GM12878 (cell line): ENCODE results near the gene ANKRD44. TPM values are rescaled to one million over a fixed set of nuclear protein-coding genes. Genes with fewer than 3 reads are reported as not detected.

Experiments
- ATAC-seq: fragments of 200-7000 bp; cut with Tn5 transposase; 3 replicates; pipeline ENCODE4 v1.9.1; 2020; ENCODE audit warnings: mild to moderate bottlenecking, moderate library complexity
- BruUV-seq: library from RNA; stranded (reverse); fragments of 400-500 nt; replicated peaks from 2 replicates; lab custom pipeline; 2021; lab: Mats Ljungman, UMichigan
- CTCF ChIA-PET: fragments of 300-600 bp; sonication (Branson Sonifier 250); formaldehyde crosslinking; extraction: SDS; loops from one replicate; lab custom pipeline; 2021; ENCODE audit warnings: inconsistent platforms; lab: Yijun Ruan, JAX
- POLR2A ChIA-PET: fragments of 350-600 bp; formaldehyde crosslinking; extraction: SDS; loops from one replicate; lab custom pipeline; 2021; ENCODE audit warnings: inconsistent platforms; lab: Charles Lee
- RAD21 ChIA-PET: fragments of 300-600 bp; sonication (Branson Sonifier 250); formaldehyde crosslinking; loops from one replicate; lab custom pipeline; 2023; ENCODE audit warnings: antibody characterized with exemption; ENCODE audit not compliant: unreplicated experiment; lab: Charles Lee
- SMC1A ChIA-PET: fragments of 300-600 bp; sonication (Branson Sonifier 250); formaldehyde crosslinking; loops from one replicate; lab custom pipeline; 2023; ENCODE audit not compliant: unreplicated experiment, uncharacterized antibody; lab: Charles Lee
- DNase-seq: peaks from one replicate; pipeline ENCODE4 v3.0.0-alpha.2; 2011; ENCODE audit warnings: low read depth, low spot score
- FAIRE-seq: peaks from 3 replicates; lab custom pipeline; 2011; peaks lifted over from hg19 to GRCh38; lab: Jason Lieb, UNC
- H2AFZ ChIP-seq: 2 replicates; pipeline ENCODE4 v1.6.0; 2011; ENCODE audit warnings: low read depth, low read length, control low read depth; ENCODE audit not compliant: control insufficient read depth
- H3K27ac ChIP-seq: 2 replicates; pipeline ENCODE4 v1.5.1; 2011; ENCODE audit warnings: control low read depth; ENCODE audit not compliant: control insufficient read depth, insufficient read depth
- H3K27me3 ChIP-seq, 2 experiments: replicated peaks in 1 of 2; 2 replicates each; pipeline versions ENCODE4 v1.6.0 to v1.6.1; 2011; ENCODE audit warnings: low read length in 1 of 2; ENCODE audit not compliant: control insufficient read depth in 2 of 2, insufficient read depth in 2 of 2
- H3K36me3 ChIP-seq, 2 experiments: 2 replicates each; pipeline ENCODE4 v1.5.1; 2011; ENCODE audit warnings: low read length in 1 of 2; ENCODE audit not compliant: control insufficient read depth in 2 of 2, insufficient read depth in 2 of 2
- H3K4me1 ChIP-seq: 2 replicates; pipeline ENCODE4 v1.6.1; 2011; ENCODE audit warnings: mild to moderate bottlenecking, low read length, moderate library complexity, mixed read lengths; ENCODE audit not compliant: control insufficient read depth, insufficient read depth
- H3K4me2 ChIP-seq: 2 replicates; pipeline ENCODE4 v1.6.0; 2011; ENCODE audit warnings: control low read depth; ENCODE audit not compliant: control insufficient read depth, insufficient read depth
- H3K4me3 ChIP-seq: fragments of 200-600 bp; sonication (generic); 2 replicates; pipeline ENCODE4 v1.5.1; 2016
- H3K79me2 ChIP-seq: 2 replicates; pipeline ENCODE4 v1.6.0; 2011; ENCODE audit warnings: low read length; ENCODE audit not compliant: control insufficient read depth, insufficient read depth
- H3K9ac ChIP-seq: 2 replicates; pipeline ENCODE4 v1.8.0; 2011; ENCODE audit warnings: low read length, control low read depth, mixed read lengths; ENCODE audit not compliant: control insufficient read depth, insufficient read depth
- H3K9me3 ChIP-seq: replicated peaks from 3 replicates; pipeline ENCODE4 v1.5.1; 2011; ENCODE audit warnings: mild to moderate bottlenecking, low read length; ENCODE audit not compliant: control insufficient read depth, insufficient read depth
- H4K20me1 ChIP-seq: 2 replicates; pipeline ENCODE4 v1.6.0; 2011; ENCODE audit not compliant: control insufficient read depth, insufficient read depth
- CBX5 ChIP-seq: sonication (generic); IDR thresholded peaks from 2 replicates; pipeline ENCODE4 v1.6.1; 2016; ENCODE audit warnings: low read depth, moderate library complexity, mild to moderate bottlenecking, inconsistent platforms
- EP300 ChIP-seq, 2 experiments: fragments of 150-350 bp in 1 of 2; IDR thresholded peaks; 2 replicates each; pipeline ENCODE4 v1.6.1; 2011 to 2012; ENCODE audit warnings: low read depth in 2 of 2, low read length in 2 of 2, borderline replicate concordance in 1 of 2, improper control_type of control experiment in 1 of 2, inconsistent platforms in 1 of 2; ENCODE audit not compliant: control insufficient read depth in 1 of 2
- FOS ChIP-seq: IDR thresholded peaks from 3 replicates; pipeline ENCODE4 v1.6.1; 2011; ENCODE audit warnings: borderline replicate concordance; ENCODE audit not compliant: insufficient read length; ENCODE audit errors: extremely low read depth
- HDAC2 ChIP-seq: fragments of 200-600 bp; sonication (generic); IDR thresholded peaks from 2 replicates; pipeline ENCODE4 v1.6.1; 2017
- IRF3 ChIP-seq: fragments of 450-650 bp; IDR thresholded peaks from 2 replicates; pipeline ENCODE4 v1.6.1; 2014; ENCODE audit warnings: mild to moderate bottlenecking
- IRF4 ChIP-seq: IDR thresholded peaks from 2 replicates; pipeline ENCODE4 v1.6.1; 2011; ENCODE audit warnings: low read depth, low read length
- MEF2B ChIP-seq: fragments of 450-650 bp; IDR thresholded peaks from 2 replicates; pipeline ENCODE4 v1.6.1; 2018; ENCODE audit warnings: mild to moderate bottlenecking, moderate library complexity; ENCODE audit not compliant: partially characterized antibody, poor library complexity, severe bottlenecking
- MYB ChIP-seq: fragments of 150-350 bp; IDR thresholded peaks from 2 replicates; pipeline ENCODE4 v1.6.1; 2014; ENCODE audit warnings: mild to moderate bottlenecking, low read depth, low read length, borderline replicate concordance
- PML ChIP-seq: IDR thresholded peaks from 2 replicates; pipeline ENCODE4 v1.6.1; 2012; ENCODE audit warnings: low read length, inconsistent platforms
- RUNX3 ChIP-seq: IDR thresholded peaks from 2 replicates; pipeline ENCODE4 v1.6.1; 2012; ENCODE audit warnings: low read length, inconsistent platforms
- SUZ12 ChIP-seq: fragments of 200-600 bp; sonication (generic); IDR thresholded peaks from one replicate; pipeline ENCODE4 v1.6.1; 2018; ENCODE audit warnings: antibody characterized with exemption, mild to moderate bottlenecking; ENCODE audit not compliant: unreplicated experiment
- TCF12 ChIP-seq: IDR thresholded peaks from 2 replicates; pipeline ENCODE4 v1.6.1; 2011; ENCODE audit warnings: low read depth, mild to moderate bottlenecking, low read length
- ZNF274 ChIP-seq: IDR thresholded peaks from one replicate; pipeline ENCODE4 v1.8.0; 2011; ENCODE audit not compliant: insufficient read length, insufficient read depth
- WGBS: methylation state at CpG from one replicate; pipeline ENCODE4 v1.1.6; 2016; ENCODE audit warnings: low lambda C conversion rate; ENCODE audit not compliant: insufficient replicate concordance, insufficient coverage; ENCODE audit errors: missing lambda C conversion rate; 5-methylcytosine and 5-hydroxymethylcytosine counted together
- in situ Hi-C: fragments of 300-500 bp; cut with MboI; formaldehyde crosslinking; loops from 9 replicates; pipeline ENCODE4 v1.14.3; 2018; ENCODE audit warnings: mixed read lengths
- intact Hi-C: fragments of 100-400 bp; cut with micrococcal nuclease; formaldehyde crosslinking; loops from one replicate; pipeline ENCODE4 v1.14.2; 2022; ENCODE audit not compliant: unreplicated experiment
- polyA plus RNA-seq, 11 experiments: library from polyadenylated mRNA; depleted of rRNA in 4 of 11; unstranded in 6 of 11; stranded (reverse) in 5 of 11; fragments of >200 nt; fragmentation: Nextera tagmentation in 4 of 11; fragmentation: Illumina TruSeq in 1 of 11; extraction: Ambion mirVana in 4 of 11; extraction: Trizol in 1 of 11; gene quantifications; 1 replicate in 1 of 11; 2 replicates in 10 of 11; pipeline versions ENCODE4 v1.2.1 to v1.2.3, GENCODE V29; 2011 to 2016; ENCODE audit warnings: inconsistent platforms in 2 of 11, missing spikeins in 2 of 11, low read depth in 1 of 11
- total RNA-seq, 4 experiments: library from RNA; depleted of rRNA in 3 of 4; stranded (reverse); fragments of >200 nt in 3 of 4; fragmentation: Illumina TruSeq in 1 of 4; extraction: Trizol in 1 of 4; gene quantifications; 2 replicates each; pipeline versions ENCODE4 v1.2.1 to v1.2.3, GENCODE V29; 2013 to 2021
- TF ChIP-seq, protein P1 (sequence below): IDR thresholded peaks from 2 replicates; pipeline ENCODE4 v1.6.1; 2011; ENCODE audit warnings: mild to moderate bottlenecking, low read depth, low read length, moderate library complexity; ENCODE audit not compliant: insufficient replicate concordance
- TF ChIP-seq, protein P2 (sequence below): fragments of 450-650 bp; formaldehyde crosslinking; IDR thresholded peaks from 2 replicates; pipeline ENCODE4 v1.4.0; 2022; ENCODE audit warnings: mild to moderate bottlenecking, moderate library complexity

Gene ANKRD44
- total and polyA plus RNA-seq, 10 of the 15 experiments (the other 5 are each of a cell fraction or from before 2014, with no cell fraction given): 19.1 to 99.1 (median 59.6) TPM

DNA sequence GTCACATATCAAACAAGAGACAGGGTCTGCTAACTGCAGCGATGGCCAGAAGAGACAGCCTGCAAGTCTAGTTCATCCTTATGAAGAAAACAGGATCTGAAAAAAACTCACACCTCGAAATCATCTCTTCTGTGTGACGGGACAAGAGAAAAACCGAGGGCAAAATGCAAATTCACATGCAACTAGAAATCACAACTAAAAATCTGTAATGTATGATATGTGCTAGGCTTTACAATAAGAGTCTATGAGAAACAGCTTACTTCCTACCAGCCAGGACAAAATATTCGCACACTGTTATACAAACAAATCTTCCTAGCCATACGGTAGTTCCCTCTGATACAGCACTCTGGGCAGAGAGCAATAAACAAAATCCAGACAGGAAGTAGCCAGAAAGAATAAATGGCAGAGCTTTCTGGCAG is 48.8 kb downstream of the ANKRD44 start:
- ChIA-PET CTCF (interaction anchor here (0.7 to 1.2 kb wide), 7 partner anchors 10 to 53 kb away, joined by 3 to 4 read pairs (median 3); no protein-coding TSS in a partner anchor), POLR2A (interaction anchor here (0.6 to 1.6 kb wide), 19 partner anchors 9 to 1150 kb away, joined by 3 to 11 read pairs (median 4); no protein-coding TSS in a partner anchor), RAD21 (interaction anchor here (0.7 to 3.1 kb wide), 19 partner anchors 8 to 148 kb away, joined by 3 to 18 read pairs (median 5); partner anchors contain the start of gene ANKRD44), SMC1A (interaction anchor here (0.6 to 4.7 kb wide), 25 partner anchors 9 to 261 kb away, joined by 3 to 37 read pairs (median 6); no protein-coding TSS in a partner anchor)
- no peaks in the 10 kb centered on the region for H4K20me1 ChIP-seq
- peak; percentile 67 for ATAC-seq
- no peak overlapping the region; the same call in 1 of the 2 replicates for H2AFZ ChIP-seq
- in situ Hi-C loops: no loop called here
- peak overlapping the region; percentile 66 for H3K4me2 ChIP-seq
- H3K79me2 ChIP-seq: peaks cover 85% of the 10 kb centered on the region
- H3K27me3 ChIP-seq: no peaks in the 10 kb centered on the region
- peaks cover 63% of the 10 kb centered on the region for H3K4me1 ChIP-seq
- no peaks in the 10 kb centered on the region; the same call in 2 of the 3 replicates for H3K9me3 ChIP-seq
- intact Hi-C loops: no loop called here
- no peaks in the 10 kb centered on the region; a peak in 2 of 4 replicates for H3K36me3 ChIP-seq
- peak; percentile 18 for FAIRE-seq
- BruUV-seq: no TSS peak
- peak overlapping the region; percentile 12; the same call in 1 of the 2 replicates for H3K4me3 ChIP-seq
- under 1% methylated on average over 6 of the region's 6 CpGs for WGBS
- peak; percentile 91 for DNase-seq
- peak overlapping the region; percentile 42; the same call in 1 of the 2 replicates for H3K9ac ChIP-seq
- H3K27ac ChIP-seq: peak overlapping the region; percentile 87
- TF ChIP-seq FOS (no peak), RUNX3 (no peak), TCF12 (no peak), SUZ12 (no peak), PML (no peak), EP300 (IDR thresholded peaks at IDR 0.05; ENCODE audit: borderline replicate concordance in 1 of 2, control insufficient read depth in 1 of 2, low read depth in 2 of 2, low read length in 2 of 2) (peak in 1 of 2 experiments; percentile 77; a peak in 3 of 4 replicates), CBX5 (no peak), ZNF274 (no peak), MYB (no peak), IRF4 (no peak), HDAC2 (no peak), MEF2B (no peak), IRF3 (no peak)
- TF ChIP-seq, protein P1, sequence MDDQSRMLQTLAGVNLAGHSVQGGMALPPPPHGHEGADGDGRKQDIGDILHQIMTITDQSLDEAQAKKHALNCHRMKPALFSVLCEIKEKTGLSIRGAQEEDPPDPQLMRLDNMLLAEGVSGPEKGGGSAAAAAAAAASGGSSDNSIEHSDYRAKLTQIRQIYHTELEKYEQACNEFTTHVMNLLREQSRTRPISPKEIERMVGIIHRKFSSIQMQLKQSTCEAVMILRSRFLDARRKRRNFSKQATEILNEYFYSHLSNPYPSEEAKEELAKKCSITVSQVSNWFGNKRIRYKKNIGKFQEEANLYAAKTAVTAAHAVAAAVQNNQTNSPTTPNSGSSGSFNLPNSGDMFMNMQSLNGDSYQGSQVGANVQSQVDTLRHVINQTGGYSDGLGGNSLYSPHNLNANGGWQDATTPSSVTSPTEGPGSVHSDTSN: no peak
- TF ChIP-seq, protein P2, sequence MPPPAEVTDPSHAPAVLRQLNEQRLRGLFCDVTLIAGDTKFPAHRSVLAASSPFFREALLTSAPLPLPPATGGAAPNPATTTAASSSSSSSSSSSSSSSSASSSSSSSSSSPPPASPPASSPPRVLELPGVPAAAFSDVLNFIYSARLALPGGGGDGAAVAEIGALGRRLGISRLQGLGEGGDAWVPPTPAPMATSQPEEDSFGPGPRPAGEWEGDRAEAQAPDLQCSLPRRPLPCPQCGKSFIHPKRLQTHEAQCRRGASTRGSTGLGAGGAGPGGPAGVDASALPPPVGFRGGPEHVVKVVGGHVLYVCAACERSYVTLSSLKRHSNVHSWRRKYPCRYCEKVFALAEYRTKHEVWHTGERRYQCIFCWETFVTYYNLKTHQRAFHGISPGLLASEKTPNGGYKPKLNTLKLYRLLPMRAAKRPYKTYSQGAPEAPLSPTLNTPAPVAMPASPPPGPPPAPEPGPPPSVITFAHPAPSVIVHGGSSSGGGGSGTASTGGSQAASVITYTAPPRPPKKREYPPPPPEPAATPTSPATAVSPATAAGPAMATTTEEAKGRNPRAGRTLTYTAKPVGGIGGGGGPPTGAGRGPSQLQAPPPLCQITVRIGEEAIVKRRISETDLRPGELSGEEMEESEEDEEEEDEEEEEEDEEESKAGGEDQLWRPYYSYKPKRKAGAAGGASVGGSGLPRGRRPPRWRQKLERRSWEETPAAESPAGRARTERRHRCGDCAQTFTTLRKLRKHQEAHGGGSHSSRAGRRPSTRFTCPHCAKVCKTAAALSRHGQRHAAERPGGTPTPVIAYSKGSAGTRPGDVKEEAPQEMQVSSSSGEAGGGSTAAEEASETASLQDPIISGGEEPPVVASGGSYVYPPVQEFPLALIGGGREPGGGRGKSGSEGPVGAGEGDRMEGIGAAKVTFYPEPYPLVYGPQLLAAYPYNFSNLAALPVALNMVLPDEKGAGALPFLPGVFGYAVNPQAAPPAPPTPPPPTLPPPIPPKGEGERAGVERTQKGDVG (CRISPR knock-in tag): no peak
